Neural cell (in vitro differentiated cells): ENCODE results near the gene GSTO2.

Experiments
- CTCF ChIP-seq: fragments of 450-650 bp; IDR thresholded peaks from 2 replicates; pipeline ENCODE4 v1.5.1; 2014; ENCODE audit warnings: antibody characterized with exemption, mild to moderate bottlenecking, moderate library complexity; ENCODE audit not compliant: poor library complexity, severe bottlenecking
- EZH2 ChIP-seq: fragments of 200-600, 300-800 bp; shearing (Covaris generic), sonication (generic); IDR thresholded peaks from 2 replicates; pipeline ENCODE4 v1.6.1; 2014; ENCODE audit warnings: antibody characterized with exemption, low read length, borderline replicate concordance, mild to moderate bottlenecking; ENCODE audit not compliant: insufficient read depth, poor library complexity, severe bottlenecking
- POLR2AphosphoS5 ChIP-seq: IDR thresholded peaks from 2 replicates; pipeline ENCODE4 v1.6.1; 2012

- TF ChIP-seq CTCF: no peak
- no peak for TF ChIP-seq EZH2
- TF ChIP-seq POLR2AphosphoS5: no peak
These were observed 33.2 kb upstream of the GSTO2 start for GRCh38 chr10:104235801-104236200.
